Measurements from ENCODE around the gene MFRP. TPM values are rescaled to one million over a fixed set of nuclear protein-coding genes. Genes with fewer than 3 reads are reported as not detected.
A peak's percentile ranks its signal among the peaks of the same experiment; 100 is the strongest.

The MFRP gene
- total and polyA plus RNA-seq, 9 of the 15 experiments (the other 6 are each of a cell fraction or from before 2014, with no cell fraction given) = not detected

- TF ChIP-seq ZHX1 (conservative IDR thresholded peaks at IDR 0.05; ENCODE audit: low read length) (no peak), NCOA1 (IDR thresholded peaks at IDR 0.05; ENCODE audit: low read depth) (no peak), ZNF23 (CRISPR knock-in tag; IDR thresholded peaks at IDR 0.05) (no peak), REST (IDR thresholded peaks at IDR 0.05; ENCODE audit: borderline replicate concordance) (peak; percentile 89), REST (CRISPR knock-in tag; IDR thresholded peaks at IDR 0.05; ENCODE audit: low read depth) (no peak), HCFC1 (IDR thresholded peaks at IDR 0.05; ENCODE audit: low read depth, low read length) (no peak), NKRF (IDR thresholded peaks at IDR 0.05; ENCODE audit: borderline replicate concordance) (peak; percentile 30; the same call in 1 of the 2 replicates), HMGXB4 (CRISPR knock-in tag; IDR thresholded peaks at IDR 0.05) (0 out of 2 replicates have a peak, but pooled peaks have one; percentile 19)
Observed at GRCh38 chr11:119356349-119357031, 10.0 kb upstream of the MFRP start (continued).

Data from K562 (cell line).